ENCODE results near the gene HEATR5A. TPM values are rescaled to one million over a fixed set of nuclear protein-coding genes. Genes with fewer than 3 reads are reported as not detected.

HEATR5A gene
- total RNA-seq, 3 donors from 2014 or later (not counting 1 experiment from before 2014, with no cell fraction given): 12.1 to 23.9 (median 15.1) TPM

DNA sequence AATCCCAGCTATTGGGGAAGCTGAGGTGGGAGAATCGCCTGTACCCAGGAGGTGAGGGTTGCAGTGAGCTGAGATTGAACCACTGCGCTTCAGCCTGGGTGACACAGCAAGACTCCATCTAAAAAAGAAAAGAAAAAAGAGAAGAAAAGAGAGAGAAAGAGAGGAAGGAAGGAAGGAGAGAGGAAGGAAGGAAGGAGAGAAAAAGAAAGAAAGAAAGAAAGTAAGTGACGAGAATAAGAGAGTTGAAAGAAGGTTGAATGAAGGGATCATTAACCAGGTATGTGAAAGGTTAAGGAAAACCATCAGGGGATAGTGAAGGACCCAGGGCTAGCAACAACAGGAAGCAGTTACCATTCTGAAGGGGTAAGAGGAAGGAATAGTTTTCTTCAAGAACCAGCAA is 41.2 kb upstream of the HEATR5A start:
- peaks cover 17% of the 10 kb centered on the region in 2 donors for H3K4me1 Mint-ChIP-seq
- H3K36me3 Mint-ChIP-seq: no peaks in the 10 kb centered on the region
- H3K27me3 ChIP-seq (ENCODE audit: control insufficient read depth, insufficient read depth, low read length): peaks cover 4% of the 10 kb centered on the region
- no peak overlapping the region for H3K27ac Mint-ChIP-seq
- intact Hi-C loops (cut with micrococcal nuclease): no loop called here
- H3K4me3 Mint-ChIP-seq: no peak overlapping the region
- WGBS (ENCODE audit: insufficient coverage): 84% methylated on average over 3 of the region's 3 CpGs
- no peak overlapping the region for H3K4me3 ChIP-seq (ENCODE audit: low read length)
- DNase-seq (no peak), ATAC-seq (no peak)
- no peaks in the 10 kb centered on the region for H3K9me3 ChIP-seq (ENCODE audit: control insufficient read depth, insufficient read depth, low read length)
- no peak overlapping the region for H3K27ac ChIP-seq (ENCODE audit: low read length)
- H3K4me1 ChIP-seq (ENCODE audit: control insufficient read depth, insufficient read depth, low read length): peaks cover 4% of the 10 kb centered on the region
- no peaks in the 10 kb centered on the region for H3K36me3 ChIP-seq (ENCODE audit: control insufficient read depth, insufficient read depth, low read length)
- peaks cover 7 to 11% of the 10 kb centered on the region in 2 donors for H3K27me3 Mint-ChIP-seq (ENCODE audit: low read depth in 2 of 2)
- no peaks in the 10 kb centered on the region for H3K9me3 Mint-ChIP-seq
- TF ChIP-seq, protein P1, sequence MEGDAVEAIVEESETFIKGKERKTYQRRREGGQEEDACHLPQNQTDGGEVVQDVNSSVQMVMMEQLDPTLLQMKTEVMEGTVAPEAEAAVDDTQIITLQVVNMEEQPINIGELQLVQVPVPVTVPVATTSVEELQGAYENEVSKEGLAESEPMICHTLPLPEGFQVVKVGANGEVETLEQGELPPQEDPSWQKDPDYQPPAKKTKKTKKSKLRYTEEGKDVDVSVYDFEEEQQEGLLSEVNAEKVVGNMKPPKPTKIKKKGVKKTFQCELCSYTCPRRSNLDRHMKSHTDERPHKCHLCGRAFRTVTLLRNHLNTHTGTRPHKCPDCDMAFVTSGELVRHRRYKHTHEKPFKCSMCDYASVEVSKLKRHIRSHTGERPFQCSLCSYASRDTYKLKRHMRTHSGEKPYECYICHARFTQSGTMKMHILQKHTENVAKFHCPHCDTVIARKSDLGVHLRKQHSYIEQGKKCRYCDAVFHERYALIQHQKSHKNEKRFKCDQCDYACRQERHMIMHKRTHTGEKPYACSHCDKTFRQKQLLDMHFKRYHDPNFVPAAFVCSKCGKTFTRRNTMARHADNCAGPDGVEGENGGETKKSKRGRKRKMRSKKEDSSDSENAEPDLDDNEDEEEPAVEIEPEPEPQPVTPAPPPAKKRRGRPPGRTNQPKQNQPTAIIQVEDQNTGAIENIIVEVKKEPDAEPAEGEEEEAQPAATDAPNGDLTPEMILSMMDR (IDR thresholded peaks at IDR 0.05): no peak

DNA sequence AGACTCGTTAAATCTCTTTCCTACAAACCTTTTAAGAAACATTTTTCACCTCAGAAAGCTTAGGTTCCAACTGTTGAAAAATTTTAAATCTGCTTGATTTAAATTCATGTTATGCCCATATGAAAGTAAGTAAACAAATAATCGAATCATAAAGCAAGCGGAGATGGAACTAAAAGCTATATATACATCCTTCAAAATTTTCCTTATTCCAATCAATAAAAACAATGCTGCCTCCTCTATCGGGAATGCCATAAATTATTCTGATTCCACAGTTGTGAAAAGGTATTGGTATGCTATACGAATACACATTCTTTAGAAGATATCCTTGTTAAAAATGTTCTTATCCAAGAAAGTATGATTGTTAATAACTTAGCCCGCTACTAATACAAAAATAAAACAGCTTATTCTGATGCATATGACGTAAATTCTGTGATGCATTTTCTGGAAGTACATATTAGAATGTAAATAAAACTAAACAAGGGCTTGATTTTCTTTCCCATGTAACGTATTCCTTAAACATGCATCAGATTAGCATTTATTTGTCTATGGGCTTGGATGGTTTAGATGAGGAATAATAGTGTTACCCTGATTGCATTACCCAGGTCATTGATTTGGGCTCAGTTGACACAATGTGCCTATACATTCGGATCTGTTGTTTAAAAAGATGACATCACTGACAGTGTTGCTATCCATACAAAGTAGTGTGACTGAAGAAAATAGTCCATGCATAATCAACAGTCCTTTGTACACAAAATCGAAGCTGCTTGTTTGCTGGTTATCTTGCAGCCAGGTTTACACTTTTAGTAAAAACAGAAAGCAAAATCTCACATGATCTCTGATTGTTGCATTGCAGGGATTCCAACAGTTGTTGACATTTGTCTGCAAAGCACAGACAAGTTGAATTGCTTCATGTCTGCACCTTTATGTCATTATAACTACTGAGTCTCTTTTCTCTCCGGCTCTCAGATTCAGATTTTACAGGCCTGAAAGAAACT is 37.6 kb upstream of the HEATR5A start:
- H3K9me3 ChIP-seq (ENCODE audit: control insufficient read depth, insufficient read depth, low read length): no peaks in the 10 kb centered on the region
- DNase-seq (peak in 1 of 2 donors; percentile 9), ATAC-seq (no peak)
- Mint-ChIP-seq H3K36me3 (no peaks in the 10 kb centered on the region), H3K27ac (peak overlapping the region; percentile 87 to 91), H3K9me3 (no peaks in the 10 kb centered on the region), H3K4me1 (peaks cover 29 to 32% of the 10 kb centered on the region in 2 donors), H3K4me3 (peak overlapping the region; percentile 94), H3K27me3 (ENCODE audit: low read depth in 2 of 2) (peaks cover 7 to 11% of the 10 kb centered on the region in 2 donors)
- intact Hi-C loops (cut with micrococcal nuclease): loop anchor here (1.0 kb wide), 2 partner anchors 38 to 103 kb away; partner anchors contain the start of genes HEATR5A and NUBPL
- peak overlapping the region; percentile 86 for H3K27ac ChIP-seq (ENCODE audit: low read length)
- peaks cover 10% of the 10 kb centered on the region for H3K4me1 ChIP-seq (ENCODE audit: control insufficient read depth, insufficient read depth, low read length)
- TF ChIP-seq, protein P1 (IDR thresholded peaks at IDR 0.05): no peak
- peaks cover 4% of the 10 kb centered on the region for H3K27me3 ChIP-seq (ENCODE audit: control insufficient read depth, insufficient read depth, low read length)
- peak overlapping the region; percentile 99 for H3K4me3 ChIP-seq (ENCODE audit: low read length)
- WGBS (ENCODE audit: insufficient coverage): 71% methylated on average over 6 of the region's 11 CpGs
- peaks cover 2% of the 10 kb centered on the region for H3K36me3 ChIP-seq (ENCODE audit: control insufficient read depth, insufficient read depth, low read length)

DNA sequence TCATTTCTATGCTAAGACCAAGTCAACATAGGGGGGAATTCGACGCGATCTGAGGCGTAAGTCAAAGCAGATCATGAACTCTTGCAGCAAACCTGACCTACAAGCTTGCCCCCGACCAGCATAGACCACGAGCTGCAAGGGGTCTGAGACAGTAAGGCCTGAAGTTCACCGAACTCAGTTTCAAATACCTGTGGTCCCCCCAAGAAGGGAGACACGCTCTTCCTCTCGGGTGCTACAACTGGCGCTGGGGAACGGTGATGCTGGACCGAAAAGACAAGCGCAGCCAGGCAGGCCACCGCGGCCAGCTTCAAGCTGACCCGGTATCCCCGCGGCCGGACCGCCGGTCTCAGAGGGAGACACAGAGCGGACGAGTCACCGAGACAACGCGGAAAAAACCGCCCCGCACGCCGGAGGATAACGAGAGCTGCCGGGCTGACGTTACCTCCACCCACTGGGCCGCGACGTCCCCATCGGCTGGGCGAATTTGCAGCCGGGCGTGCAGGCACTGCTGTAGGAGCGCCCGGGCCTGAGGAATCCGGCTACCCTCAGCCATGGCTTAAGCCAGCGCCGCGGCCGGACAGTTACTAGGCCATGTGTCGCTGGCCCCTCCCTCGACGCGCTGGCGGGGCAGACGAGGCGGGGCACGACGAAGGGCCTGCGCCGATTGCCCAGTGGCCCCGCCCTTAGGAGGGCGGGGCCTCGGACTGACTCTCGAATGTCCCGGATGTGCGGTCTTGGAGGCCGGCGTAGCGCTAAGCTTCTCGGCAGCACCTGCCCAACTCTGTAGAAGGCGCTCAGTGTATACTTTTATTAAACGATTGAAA is 36.7 kb upstream of the HEATR5A start, which contains the start of gene DTD2:
Gene DTD2, minus strand, starts transcription at position 666 of the 824 bp plus-strand sequence. Its CDS starts 113 bp downstream, at position 553.
- peaks cover 10% of the 10 kb centered on the region for H3K4me1 ChIP-seq (ENCODE audit: control insufficient read depth, insufficient read depth, low read length)
- peaks cover 5% of the 10 kb centered on the region for H3K36me3 ChIP-seq (ENCODE audit: control insufficient read depth, insufficient read depth, low read length)
- Mint-ChIP-seq H3K36me3 (no peaks in the 10 kb centered on the region), H3K27ac (peak within 1 kb of the TSS; percentile 87 to 91), H3K4me3 (peak within 1 kb of the TSS; percentile 94), H3K9me3 (no peaks in the 10 kb centered on the region), H3K4me1 (peaks cover 29 to 32% of the 10 kb centered on the region in 2 donors), H3K27me3 (ENCODE audit: low read depth in 2 of 2) (peaks cover 7 to 11% of the 10 kb centered on the region in 2 donors)
- under 1% methylated on average over 70 of the region's 70 CpGs for WGBS (ENCODE audit: insufficient coverage)
- DNase-seq (peak; percentile 87 to 96), ATAC-seq (peak; percentile 97 to 100 (median 98))
- H3K27me3 ChIP-seq (ENCODE audit: control insufficient read depth, insufficient read depth, low read length): peaks cover 4% of the 10 kb centered on the region
- intact Hi-C loops (cut with micrococcal nuclease): loop anchor here (1.0 kb wide), 2 partner anchors 37 to 104 kb away; partner anchors contain the start of genes HEATR5A and NUBPL
- no peaks in the 10 kb centered on the region for H3K9me3 ChIP-seq (ENCODE audit: control insufficient read depth, insufficient read depth, low read length)
- TF ChIP-seq, protein P1 (IDR thresholded peaks at IDR 0.05): no peak
- H3K27ac ChIP-seq (ENCODE audit: low read length): peak within 1 kb of the TSS; percentile 86
- peak within 1 kb of the TSS; percentile 99 for H3K4me3 ChIP-seq (ENCODE audit: low read length)
